Neuron (in vitro differentiated cells): ENCODE results near the gene SLC38A6.
"Not testable (repeated sequence)": the region's sequence is repeated elsewhere in the genome, so short reads cannot be mapped to it uniquely, and the experiment has no call there.

Experiments used
- H2AFZ ChIP-seq: one replicate; pipeline ENCODE4 v1.6.1; 2013; ENCODE audit warnings: low read depth, mild to moderate bottlenecking, inconsistent platforms, low read length, moderate library complexity
- H3K27me3 ChIP-seq: one replicate; pipeline ENCODE4 v1.6.1; 2013; ENCODE audit warnings: low read length; ENCODE audit not compliant: insufficient read depth
- H3K36me3 ChIP-seq: one replicate; pipeline ENCODE4 v1.6.1; 2013; ENCODE audit warnings: low read length; ENCODE audit not compliant: insufficient read depth
- H3K4me1 ChIP-seq: one replicate; pipeline ENCODE4 v1.6.1; 2013; ENCODE audit warnings: low read length; ENCODE audit not compliant: insufficient read depth
- H3K4me3 ChIP-seq: 2 replicates; pipeline ENCODE4 v1.5.1; 2013; ENCODE audit warnings: mild to moderate bottlenecking, low read length, moderate library complexity
- H3K9me3 ChIP-seq: one replicate; pipeline ENCODE4 v1.6.1; 2013; ENCODE audit warnings: low read length

SLC38A6 gene

DNA sequence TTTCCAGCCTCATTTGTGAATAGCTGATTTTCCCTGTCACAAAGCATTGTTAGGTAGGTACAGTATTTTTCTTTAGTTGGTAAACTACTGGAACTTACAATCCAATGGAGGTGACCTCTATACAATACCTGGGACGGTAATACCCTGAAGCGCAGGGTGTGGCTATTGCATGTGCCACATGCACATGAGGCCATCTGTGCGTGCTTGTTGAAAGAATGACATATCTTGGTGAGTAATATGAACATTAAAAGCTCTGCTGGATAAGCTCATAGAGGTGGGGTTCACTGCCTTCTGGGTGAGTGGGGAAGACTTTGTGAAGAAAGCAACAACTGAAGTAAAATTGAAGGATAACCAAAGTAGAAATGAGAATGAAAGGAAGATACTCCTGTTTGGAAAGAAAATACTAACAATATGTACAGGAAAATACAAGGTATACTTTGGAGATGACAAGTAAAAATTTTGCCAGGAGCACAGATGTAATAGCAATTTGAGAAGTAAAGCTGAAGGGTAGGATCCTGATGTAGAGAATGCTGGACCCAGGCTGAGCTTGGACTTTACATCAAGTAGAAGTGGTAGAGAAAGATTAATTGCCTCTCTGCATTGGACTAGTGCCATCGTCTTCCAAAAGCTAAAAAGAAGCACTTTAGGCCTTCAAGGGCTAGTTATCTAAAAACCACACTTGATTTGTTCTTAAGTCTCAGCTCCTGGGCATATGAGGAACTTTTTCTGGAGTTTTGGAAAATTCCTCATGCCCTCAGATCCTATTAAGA lies 97.1 kb downstream of the SLC38A6 start:
- no peaks in the 10 kb centered on the region for H3K9me3 ChIP-seq
- H3K4me3 ChIP-seq, result no peak overlapping the region
- no peaks in the 10 kb centered on the region for H3K4me1 ChIP-seq
- no peaks in the 10 kb centered on the region for H3K27me3 ChIP-seq
- no peak overlapping the region for H2AFZ ChIP-seq
- no peaks in the 10 kb centered on the region for H3K36me3 ChIP-seq

DNA sequence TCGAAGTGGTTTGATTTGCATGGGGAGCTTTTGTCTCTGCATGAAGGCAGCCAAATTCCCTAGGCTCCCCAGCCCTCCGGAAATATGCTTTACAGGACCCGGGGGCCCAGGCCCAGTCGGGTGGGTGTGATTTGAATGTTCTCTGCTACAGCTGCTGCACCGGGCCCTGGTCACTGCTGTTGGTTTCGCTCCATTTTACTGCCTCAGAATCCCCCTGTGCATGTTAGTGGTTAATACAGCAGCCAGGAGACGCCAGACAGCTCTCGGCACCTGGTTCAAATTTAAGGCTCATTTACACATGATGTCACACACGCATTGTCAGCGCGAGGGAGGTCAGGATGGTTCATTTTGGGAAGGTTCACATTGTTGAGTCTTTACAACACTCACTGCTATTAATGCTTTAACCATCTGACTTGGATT lies 99.6 kb downstream of the SLC38A6 start:
- no peaks in the 10 kb centered on the region for H3K9me3 ChIP-seq
- no peaks in the 10 kb centered on the region for H3K27me3 ChIP-seq
- no peak overlapping the region for H2AFZ ChIP-seq
- no peaks in the 10 kb centered on the region for H3K4me1 ChIP-seq
- no peak overlapping the region for H3K4me3 ChIP-seq
- H3K36me3 ChIP-seq, result no peaks in the 10 kb centered on the region

GRCh38 chr14:61088081-61088480 lies 107.0 kb downstream of the SLC38A6 start:
- Histone ChIP-seq H2AFZ (no peak overlapping the region), H3K4me3 (no peak overlapping the region), H3K9me3 (no peaks in the 10 kb centered on the region), H3K4me1 (no peaks in the 10 kb centered on the region), H3K27me3 (no peaks in the 10 kb centered on the region), H3K36me3 (no peaks in the 10 kb centered on the region)

GRCh38 chr14:61089126-61089750 lies 108.2 kb downstream of the SLC38A6 start:
- Histone ChIP-seq H3K9me3 (no peaks in the 10 kb centered on the region), H2AFZ (no peak overlapping the region), H3K4me3 (no peak overlapping the region), H3K4me1 (no peaks in the 10 kb centered on the region), H3K27me3 (no peaks in the 10 kb centered on the region), H3K36me3 (no peaks in the 10 kb centered on the region)

DNA sequence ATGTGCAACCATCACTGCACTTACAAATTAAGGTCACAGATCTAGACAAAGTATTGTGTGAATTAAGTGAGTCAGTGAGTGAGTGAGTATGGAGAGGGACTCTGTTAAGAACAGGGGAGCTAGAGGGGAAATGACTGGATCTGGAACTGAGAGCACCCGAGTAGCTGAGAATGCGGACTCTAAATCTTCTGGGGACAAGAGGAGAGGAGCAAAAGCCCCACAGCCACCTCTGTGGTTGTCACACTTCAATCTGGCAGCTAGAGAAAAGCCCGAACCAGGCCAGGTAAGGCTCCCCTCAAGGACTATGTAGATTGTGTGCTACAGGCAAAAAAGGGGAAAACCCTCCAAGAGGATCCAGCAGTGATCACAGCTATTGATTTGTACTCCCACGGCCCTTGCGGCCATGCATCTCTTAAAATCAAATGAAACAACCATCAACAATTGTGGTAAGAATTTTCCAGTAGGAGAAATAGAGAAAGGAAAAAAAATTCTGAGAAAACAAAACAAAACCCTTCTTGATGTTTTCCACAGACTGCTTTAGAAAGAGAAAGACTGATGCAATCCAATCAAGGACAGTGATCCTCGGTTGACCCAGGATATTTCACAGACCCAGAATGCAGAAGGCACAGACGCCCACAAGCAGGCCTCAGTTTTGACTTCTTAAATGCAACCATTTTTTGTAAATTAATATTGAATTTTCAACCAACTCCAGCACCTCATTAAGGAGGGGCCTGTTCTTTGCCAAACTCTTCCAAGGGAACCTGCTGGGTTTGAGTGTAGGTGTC lies 109.6 kb downstream of the SLC38A6 start:
- Histone ChIP-seq H3K27me3 (no peaks in the 10 kb centered on the region), H3K4me1 (no peaks in the 10 kb centered on the region), H2AFZ (no peak overlapping the region), H3K9me3 (no peaks in the 10 kb centered on the region), H3K4me3 (no peak overlapping the region), H3K36me3 (no peaks in the 10 kb centered on the region)

DNA sequence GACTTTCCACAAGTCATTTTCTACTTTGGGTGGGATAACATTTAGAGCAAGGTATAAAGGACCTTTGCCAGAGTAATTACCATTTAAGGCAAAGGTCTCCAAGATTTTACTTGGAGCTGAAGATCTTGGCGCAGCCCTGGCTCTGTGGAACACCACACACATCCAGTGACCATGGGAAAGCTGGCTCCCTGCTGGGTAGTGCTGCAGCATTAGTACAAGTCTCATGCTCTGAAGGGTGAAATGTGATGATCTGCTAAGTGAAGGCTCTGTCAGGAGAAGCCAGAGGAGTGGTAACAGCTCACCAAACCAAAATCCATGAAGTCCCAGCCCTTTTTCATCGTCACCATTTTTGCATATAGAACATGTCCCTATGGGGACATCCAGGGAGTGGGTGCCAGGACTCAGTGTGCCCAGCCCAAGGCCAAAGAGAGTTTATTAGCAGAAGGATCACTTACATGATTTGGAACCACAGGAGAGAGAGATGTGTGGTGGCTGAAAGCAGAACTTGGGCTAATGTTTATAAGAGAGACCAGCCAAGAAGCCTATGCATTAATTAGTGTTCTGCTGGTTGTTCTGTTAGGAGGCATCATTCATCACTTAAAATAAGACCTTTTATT lies 110.7 kb downstream of the SLC38A6 start:
- H3K27me3 ChIP-seq, result no peaks in the 10 kb centered on the region

DNA sequence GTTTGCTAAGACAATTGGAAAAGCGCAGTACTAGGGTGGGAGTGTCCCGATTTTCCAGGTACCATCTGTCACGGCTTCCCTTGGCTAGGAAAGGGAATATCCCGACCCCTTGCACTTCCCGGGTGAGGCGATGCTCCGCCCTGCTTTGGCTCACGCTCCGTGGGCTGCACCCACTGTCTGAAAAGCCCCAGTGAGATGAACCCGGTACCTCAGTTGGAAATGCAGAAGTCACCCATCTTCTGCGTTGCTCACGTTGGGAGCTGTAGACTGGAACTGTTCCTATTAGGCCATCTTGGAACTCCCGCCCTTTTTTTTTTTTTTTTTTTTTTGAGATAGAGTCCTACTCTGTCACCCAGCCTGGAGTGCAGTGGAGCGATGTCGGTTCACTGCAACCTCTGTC lies 117.1 kb downstream of the SLC38A6 start:
- H3K4me3 ChIP-seq, H2AFZ ChIP-seq, H3K36me3 ChIP-seq, H3K9me3 ChIP-seq, H3K27me3 ChIP-seq: not testable (repeated sequence)
- peaks cover 19% of the 10 kb centered on the region for H3K4me1 ChIP-seq

More for the DNA sequence above, 110.7 kb downstream of the SLC38A6 start:
- Histone ChIP-seq H3K36me3 (no peaks in the 10 kb centered on the region), H3K9me3 (no peaks in the 10 kb centered on the region), H3K4me3 (no peak overlapping the region), H2AFZ (no peak overlapping the region), H3K4me1 (no peaks in the 10 kb centered on the region)

GRCh38 chr14:61098721-61099120 lies 117.7 kb downstream of the SLC38A6 start:
- no peak overlapping the region for H3K4me3 ChIP-seq
- no peaks in the 10 kb centered on the region for H3K36me3 ChIP-seq
- H2AFZ ChIP-seq, result no peak overlapping the region
- no peaks in the 10 kb centered on the region for H3K9me3 ChIP-seq
- no peaks in the 10 kb centered on the region for H3K27me3 ChIP-seq
- peaks cover 25% of the 10 kb centered on the region for H3K4me1 ChIP-seq

DNA sequence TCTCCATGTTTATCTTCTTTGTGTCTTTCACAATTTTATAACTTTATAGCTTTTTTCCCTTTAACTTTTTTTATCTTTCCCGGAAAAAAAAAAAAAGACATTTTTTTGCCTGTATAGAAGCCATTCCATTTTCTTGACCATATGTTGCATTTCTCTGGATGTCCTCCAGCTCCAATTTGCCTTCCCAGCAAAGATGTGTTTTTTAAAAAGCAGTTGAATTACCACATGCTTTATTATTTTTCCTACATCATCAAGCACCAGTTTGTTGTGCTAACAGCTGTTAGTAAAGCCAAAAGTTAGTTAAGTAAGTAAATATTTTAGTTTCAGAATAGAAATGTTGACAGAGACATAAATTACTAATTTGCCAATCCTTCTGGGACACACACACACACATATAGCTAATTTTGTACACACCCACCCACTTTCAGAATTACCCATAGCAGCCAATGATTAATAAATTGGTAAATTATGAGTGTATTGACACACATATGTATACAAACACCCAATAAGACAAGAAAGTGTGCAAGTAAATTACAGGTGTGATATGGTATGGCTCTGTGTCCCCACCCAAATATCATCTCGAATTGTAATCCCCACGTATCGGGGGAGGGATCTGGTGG lies 118.3 kb downstream of the SLC38A6 start:
- H3K4me3 ChIP-seq, result no peak overlapping the region
- H2AFZ ChIP-seq, result no peak overlapping the region
- peaks cover 31% of the 10 kb centered on the region for H3K4me1 ChIP-seq
- H3K9me3 ChIP-seq, result no peaks in the 10 kb centered on the region
- H3K36me3 ChIP-seq, result no peaks in the 10 kb centered on the region
- H3K27me3 ChIP-seq, result no peaks in the 10 kb centered on the region

DNA sequence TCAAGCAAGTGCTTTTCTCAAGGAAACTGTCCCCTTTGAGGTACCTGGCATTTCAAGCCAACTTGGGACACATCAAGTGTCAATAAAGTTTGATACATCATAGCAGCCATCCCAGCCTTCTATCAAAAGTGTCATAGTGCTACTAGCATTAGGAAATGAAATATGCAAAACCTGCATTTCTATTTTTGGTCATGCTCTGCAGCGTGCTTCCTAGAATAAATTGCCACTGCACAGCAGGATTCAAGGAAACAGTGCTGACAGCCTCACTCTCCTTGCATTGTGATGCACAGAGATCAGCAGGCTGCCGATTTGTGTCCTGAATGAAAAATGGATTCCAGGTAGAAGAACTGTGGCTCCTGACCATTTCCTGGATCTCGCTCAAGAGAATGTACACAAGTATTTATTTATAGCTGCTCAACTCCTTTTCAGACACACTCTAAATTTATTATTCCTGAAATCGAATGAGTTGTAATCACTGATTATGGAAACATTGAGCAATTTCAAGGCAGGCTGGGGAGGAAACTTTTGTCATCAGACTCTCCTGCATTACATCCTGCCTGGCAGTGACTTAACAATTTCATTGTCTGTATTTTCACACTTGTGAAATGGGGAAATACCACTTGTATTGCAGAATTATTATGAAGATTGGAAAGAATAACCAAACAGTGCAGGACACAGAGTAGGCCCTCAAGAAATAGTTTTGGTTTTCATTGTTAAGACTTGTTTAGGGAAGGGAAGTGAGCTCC lies 120.9 kb downstream of the SLC38A6 start:
- Histone ChIP-seq H2AFZ (no peak overlapping the region), H3K36me3 (no peaks in the 10 kb centered on the region), H3K27me3 (no peaks in the 10 kb centered on the region), H3K9me3 (no peaks in the 10 kb centered on the region), H3K4me1 (peaks cover 35% of the 10 kb centered on the region), H3K4me3 (no peak overlapping the region)
